NCI-H69 (cell line): ENCODE data around the gene ICOSLG.
"Not testable (repeated sequence)": the region's sequence is repeated elsewhere in the genome, so short reads cannot be mapped to it uniquely, and the experiment has no call there.

Experiments
- DNase-seq: peaks from one replicate; lab custom pipeline; 2025; lab: John Stamatoyannopoulos, UW

Gene ICOSLG

DNA sequence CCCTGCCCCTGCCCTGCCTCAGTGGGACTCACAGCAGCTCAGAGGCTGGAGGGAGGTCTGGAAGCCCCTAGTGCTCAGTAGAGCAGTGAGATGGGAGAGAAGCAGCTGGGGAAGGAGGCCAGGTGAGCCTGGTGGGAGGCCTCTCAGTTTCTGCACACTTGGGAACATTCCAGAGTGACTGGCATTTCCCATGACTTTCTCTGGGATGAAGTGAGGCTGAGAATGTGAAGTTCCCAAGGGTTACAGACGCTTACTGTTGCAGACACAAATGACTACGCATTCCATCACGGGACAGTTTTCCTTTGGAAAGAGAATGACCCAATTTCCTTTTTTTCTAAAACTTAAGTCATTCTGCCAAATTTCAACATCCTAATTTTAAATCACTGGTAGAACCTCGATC lies 59.2 kb downstream of the ICOSLG start:
- not testable (repeated sequence) for DNase-seq

- DNase-seq: not testable (repeated sequence)
Observed at GRCh38 chr21:44176127-44176526, 64.6 kb downstream of the ICOSLG start.

DNA sequence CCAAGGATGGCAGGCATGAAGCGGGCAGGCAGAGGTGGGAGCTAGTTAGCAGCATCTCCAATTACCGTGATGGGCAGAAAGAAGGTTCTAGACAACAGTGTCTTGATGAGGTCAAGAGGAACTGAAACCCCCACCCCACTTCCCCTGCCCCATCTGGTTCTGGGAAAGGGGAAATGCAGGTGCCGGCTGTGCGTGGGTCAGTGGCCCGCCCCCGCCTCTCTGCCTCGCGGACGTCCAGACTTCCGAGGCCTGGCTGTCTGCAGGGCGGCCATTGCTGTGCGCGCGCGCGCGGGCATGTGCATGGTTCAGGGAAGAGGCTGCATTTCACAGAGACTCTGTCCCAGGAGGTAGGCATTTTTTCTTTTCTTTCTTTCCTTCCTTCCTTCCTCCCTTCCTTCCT lies 65.6 kb downstream of the ICOSLG start:
- DNase-seq: not testable (repeated sequence)
